Measurements from ENCODE around the gene RBM18.

DNA sequence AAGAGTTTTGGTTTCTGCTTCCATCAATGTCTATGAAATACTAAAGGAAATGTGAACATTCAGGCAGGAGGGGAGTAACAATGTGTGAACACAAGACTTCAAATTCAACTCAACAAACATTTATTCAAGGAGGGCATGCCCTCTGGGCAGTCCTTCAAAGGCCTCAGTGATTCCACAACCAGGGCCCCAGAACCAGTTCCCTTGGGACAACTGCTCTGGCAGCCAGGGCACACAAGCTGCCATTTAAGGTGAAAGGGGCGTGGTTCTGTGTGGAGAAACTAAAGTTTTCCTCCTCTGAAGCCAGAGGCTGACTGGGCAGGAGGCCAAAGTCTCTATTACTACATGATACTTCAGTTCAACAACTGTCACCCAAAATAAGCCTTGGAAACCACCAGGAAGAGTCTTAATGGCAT lies 3.2 kb downstream of the RBM18 start:
- TF ChIP-seq POLR2A (IDR thresholded peaks at IDR 0.05; ENCODE audit: low read depth, low read length) (no peak), MAFK (IDR thresholded peaks at IDR 0.05; ENCODE audit: low read depth, low read length) (no peak), RAD21 (IDR thresholded peaks at IDR 0.05; ENCODE audit: low read length) (no peak), FOS (IDR thresholded peaks at IDR 0.05; ENCODE audit: low read depth, low read length) (no peak), RCOR1 (IDR thresholded peaks at IDR 0.05; ENCODE audit: insufficient replicate concordance, low read length) (no peak)
- TF ChIP-seq, protein P1, sequence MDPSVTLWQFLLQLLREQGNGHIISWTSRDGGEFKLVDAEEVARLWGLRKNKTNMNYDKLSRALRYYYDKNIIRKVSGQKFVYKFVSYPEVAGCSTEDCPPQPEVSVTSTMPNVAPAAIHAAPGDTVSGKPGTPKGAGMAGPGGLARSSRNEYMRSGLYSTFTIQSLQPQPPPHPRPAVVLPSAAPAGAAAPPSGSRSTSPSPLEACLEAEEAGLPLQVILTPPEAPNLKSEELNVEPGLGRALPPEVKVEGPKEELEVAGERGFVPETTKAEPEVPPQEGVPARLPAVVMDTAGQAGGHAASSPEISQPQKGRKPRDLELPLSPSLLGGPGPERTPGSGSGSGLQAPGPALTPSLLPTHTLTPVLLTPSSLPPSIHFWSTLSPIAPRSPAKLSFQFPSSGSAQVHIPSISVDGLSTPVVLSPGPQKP (IDR thresholded peaks at IDR 0.05; ENCODE audit: borderline replicate concordance, low read depth, low read length), result no peak
- TF ChIP-seq, protein P2, sequence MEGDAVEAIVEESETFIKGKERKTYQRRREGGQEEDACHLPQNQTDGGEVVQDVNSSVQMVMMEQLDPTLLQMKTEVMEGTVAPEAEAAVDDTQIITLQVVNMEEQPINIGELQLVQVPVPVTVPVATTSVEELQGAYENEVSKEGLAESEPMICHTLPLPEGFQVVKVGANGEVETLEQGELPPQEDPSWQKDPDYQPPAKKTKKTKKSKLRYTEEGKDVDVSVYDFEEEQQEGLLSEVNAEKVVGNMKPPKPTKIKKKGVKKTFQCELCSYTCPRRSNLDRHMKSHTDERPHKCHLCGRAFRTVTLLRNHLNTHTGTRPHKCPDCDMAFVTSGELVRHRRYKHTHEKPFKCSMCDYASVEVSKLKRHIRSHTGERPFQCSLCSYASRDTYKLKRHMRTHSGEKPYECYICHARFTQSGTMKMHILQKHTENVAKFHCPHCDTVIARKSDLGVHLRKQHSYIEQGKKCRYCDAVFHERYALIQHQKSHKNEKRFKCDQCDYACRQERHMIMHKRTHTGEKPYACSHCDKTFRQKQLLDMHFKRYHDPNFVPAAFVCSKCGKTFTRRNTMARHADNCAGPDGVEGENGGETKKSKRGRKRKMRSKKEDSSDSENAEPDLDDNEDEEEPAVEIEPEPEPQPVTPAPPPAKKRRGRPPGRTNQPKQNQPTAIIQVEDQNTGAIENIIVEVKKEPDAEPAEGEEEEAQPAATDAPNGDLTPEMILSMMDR (conservative IDR thresholded peaks at IDR 0.05; ENCODE audit: low read depth, low read length), result no peak

Data from IMR-90 (cell line).